Loucy (cell line): Measurements from ENCODE around the gene TICRR.

ENCODE experiments used
- EZH2phosphoT487 ChIP-seq: fragments of 200-600 bp; IDR thresholded peaks from 2 replicates; pipeline ENCODE4 v1.6.1; 2018; ENCODE audit warnings: antibody characterized with exemption, mild to moderate bottlenecking, moderate library complexity, borderline replicate concordance
- TF ChIP-seq, protein P1 (sequence below): fragments of 200-600 bp; sonication (generic); conservative IDR thresholded peaks from 2 replicates; pipeline ENCODE4 v1.5.1; 2014; ENCODE audit warnings: mild to moderate bottlenecking, antibody characterized with exemption, low read length

DNA sequence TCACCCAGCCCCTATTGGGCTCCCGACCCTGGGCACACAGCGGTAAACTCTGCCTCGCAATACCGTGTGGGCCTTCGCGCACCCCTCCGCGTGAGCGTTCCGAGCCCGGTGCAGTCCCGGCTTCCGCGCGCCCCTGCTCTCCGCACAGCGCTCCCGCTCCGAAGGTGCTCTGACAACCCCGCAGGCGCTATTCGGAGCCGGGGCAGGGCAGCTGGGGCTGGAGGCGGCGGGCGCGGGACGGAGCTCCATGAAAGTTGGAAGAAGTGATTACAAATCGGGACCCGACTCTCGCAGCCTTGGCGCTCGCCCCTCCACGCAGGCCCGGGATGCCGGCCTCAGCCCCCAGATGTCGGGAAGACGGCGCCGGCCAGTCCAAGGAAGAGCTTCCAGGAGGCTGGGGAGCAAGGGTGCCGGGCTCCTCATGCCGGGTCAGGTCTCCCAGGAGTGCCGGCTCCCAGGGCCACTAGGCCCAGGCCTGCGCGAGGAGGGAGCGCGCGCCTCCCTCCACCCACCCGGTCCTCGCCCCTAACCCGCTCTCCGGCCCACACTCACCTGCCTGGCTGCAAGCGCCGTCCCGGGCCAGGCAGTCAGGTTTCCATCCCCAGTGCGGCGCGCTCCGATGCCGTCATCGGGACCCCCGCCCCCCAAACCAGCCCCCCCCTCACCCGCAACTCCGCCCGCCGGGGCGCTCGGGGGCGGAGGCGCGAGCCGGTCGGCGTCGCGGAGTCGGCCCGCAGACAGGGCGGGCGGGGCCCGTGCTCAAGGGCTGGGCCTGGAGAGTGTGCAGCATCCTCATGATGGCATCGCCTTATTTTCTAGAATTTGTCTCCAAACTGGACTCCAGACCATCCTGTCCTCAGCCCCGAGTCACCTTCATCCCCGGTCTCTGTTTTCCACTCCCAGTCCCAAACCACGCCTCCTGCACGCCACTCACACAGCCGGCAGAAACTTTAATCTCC is 79.9 kb downstream of the TICRR start, which contains the start of gene KIF7:
- TF ChIP-seq, protein P1, sequence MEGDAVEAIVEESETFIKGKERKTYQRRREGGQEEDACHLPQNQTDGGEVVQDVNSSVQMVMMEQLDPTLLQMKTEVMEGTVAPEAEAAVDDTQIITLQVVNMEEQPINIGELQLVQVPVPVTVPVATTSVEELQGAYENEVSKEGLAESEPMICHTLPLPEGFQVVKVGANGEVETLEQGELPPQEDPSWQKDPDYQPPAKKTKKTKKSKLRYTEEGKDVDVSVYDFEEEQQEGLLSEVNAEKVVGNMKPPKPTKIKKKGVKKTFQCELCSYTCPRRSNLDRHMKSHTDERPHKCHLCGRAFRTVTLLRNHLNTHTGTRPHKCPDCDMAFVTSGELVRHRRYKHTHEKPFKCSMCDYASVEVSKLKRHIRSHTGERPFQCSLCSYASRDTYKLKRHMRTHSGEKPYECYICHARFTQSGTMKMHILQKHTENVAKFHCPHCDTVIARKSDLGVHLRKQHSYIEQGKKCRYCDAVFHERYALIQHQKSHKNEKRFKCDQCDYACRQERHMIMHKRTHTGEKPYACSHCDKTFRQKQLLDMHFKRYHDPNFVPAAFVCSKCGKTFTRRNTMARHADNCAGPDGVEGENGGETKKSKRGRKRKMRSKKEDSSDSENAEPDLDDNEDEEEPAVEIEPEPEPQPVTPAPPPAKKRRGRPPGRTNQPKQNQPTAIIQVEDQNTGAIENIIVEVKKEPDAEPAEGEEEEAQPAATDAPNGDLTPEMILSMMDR = no peak
- TF ChIP-seq EZH2phosphoT487 = no peak
